K562 (cell line): ENCODE results near the gene FMNL2. TPM values are rescaled to one million over a fixed set of nuclear protein-coding genes. Genes with fewer than 3 reads are reported as not detected.

ENCODE experiments used
- ARHGAP35 ChIP-seq: fragments of 450-650 bp; IDR thresholded peaks from 2 replicates; pipeline ENCODE4 v1.6.1; 2018; ENCODE audit not compliant: partially characterized antibody
- DACH1 ChIP-seq: fragments of 450-650 bp; IDR thresholded peaks from 2 replicates; pipeline ENCODE4 v1.6.1; 2018; ENCODE audit not compliant: partially characterized antibody
- DNMT1 ChIP-seq: fragments of 450-650 bp; IDR thresholded peaks from 2 replicates; pipeline ENCODE4 v1.6.1; 2016; ENCODE audit warnings: antibody characterized with exemption, mild to moderate bottlenecking
- HNRNPK ChIP-seq: fragments of 200-400 bp; formaldehyde crosslinking; IDR thresholded peaks from one replicate; pipeline ENCODE4 v1.6.1; 2018; ENCODE audit warnings: mild to moderate bottlenecking, low read depth, low read length; ENCODE audit not compliant: poor library complexity, severe bottlenecking
- MNT ChIP-seq, 2 experiments: fragments of 450-650 bp; conservative IDR thresholded peaks; 2 replicates each; pipeline ENCODE4 v1.6.1; 2017; ENCODE audit warnings: mild to moderate bottlenecking in 2 of 2, moderate library complexity in 2 of 2
- POLR3A ChIP-seq: IDR thresholded peaks from 2 replicates; pipeline ENCODE4 v1.6.1; 2011; ENCODE audit warnings: borderline replicate concordance, mild to moderate bottlenecking, moderate library complexity; ENCODE audit not compliant: insufficient read length, insufficient read depth; ENCODE audit errors: extremely low read depth
- SRSF7 ChIP-seq: fragments of 200-400 bp; formaldehyde crosslinking; optimal IDR thresholded peaks from 2 replicates; pipeline ENCODE3; 2017; ENCODE audit warnings: mild to moderate bottlenecking, low read depth, low read length
- ZNF277 ChIP-seq: fragments of 250-450 bp; sonication (Bioruptor Pico); IDR thresholded peaks from 2 replicates; pipeline ENCODE4 v1.8.0; 2022; ENCODE audit warnings: inconsistent platforms, mild to moderate bottlenecking, moderate library complexity, borderline replicate concordance
- ZNF609 ChIP-seq: sonication (generic); formaldehyde crosslinking; IDR thresholded peaks from 2 replicates; pipeline ENCODE4 v1.8.1; 2023; ENCODE audit warnings: missing genetic modification reagents, mild to moderate bottlenecking, borderline replicate concordance
- polyA plus RNA-seq, 8 experiments: library from polyadenylated mRNA; depleted of rRNA in 4 of 8; stranded (reverse) in 5 of 8; unstranded in 3 of 8; fragments of >200 nt; fragmentation: Nextera tagmentation in 2 of 8; fragmentation: Illumina TruSeq in 1 of 8; extraction: Ambion mirVana in 2 of 8; extraction: Trizol in 1 of 8; gene quantifications; 2 replicates each; pipeline versions ENCODE4 v1.2.1 to v1.2.3, GENCODE V29; 2011 to 2014; ENCODE audit warnings: inconsistent platforms in 1 of 8, missing spikeins in 1 of 8
- total RNA-seq, 7 experiments: library from RNA; depleted of rRNA in 6 of 7; stranded (reverse); fragments of >200 nt in 6 of 7; fragmentation: Illumina TruSeq in 2 of 7; extraction: Trizol in 2 of 7; gene quantifications; 2 replicates each; pipeline versions ENCODE4 v1.2.1 to v1.2.3, GENCODE V29; 2011 to 2021; ENCODE audit warnings: low replicate concordance in 1 of 7
- TF ChIP-seq, protein P1 (sequence below), 3 experiments: IDR thresholded peaks in 2 of 3; conservative IDR thresholded peaks in 1 of 3; 2 replicates each; pipeline ENCODE4 v1.5.1; 2011 to 2012; ENCODE audit warnings: low read length in 3 of 3, mild to moderate bottlenecking in 3 of 3, control low read depth in 2 of 3, improper control_type of control experiment in 1 of 3, inconsistent platforms in 1 of 3, low read depth in 1 of 3, mixed read lengths in 1 of 3, moderate library complexity in 1 of 3; ENCODE audit not compliant: insufficient read depth in 2 of 3
- TF ChIP-seq, protein P2 (sequence below): fragments of 250-450 bp; sonication (Bioruptor Pico); IDR thresholded peaks from 2 replicates; pipeline ENCODE4 v1.4.0; 2020; ENCODE audit warnings: mild to moderate bottlenecking, moderate library complexity

The FMNL2 gene
- total and polyA plus RNA-seq, 9 of the 15 experiments (the other 6 are each of a cell fraction or from before 2014, with no cell fraction given), result 0.15 to 0.49 (median 0.24) TPM; not detected in 1

DNA sequence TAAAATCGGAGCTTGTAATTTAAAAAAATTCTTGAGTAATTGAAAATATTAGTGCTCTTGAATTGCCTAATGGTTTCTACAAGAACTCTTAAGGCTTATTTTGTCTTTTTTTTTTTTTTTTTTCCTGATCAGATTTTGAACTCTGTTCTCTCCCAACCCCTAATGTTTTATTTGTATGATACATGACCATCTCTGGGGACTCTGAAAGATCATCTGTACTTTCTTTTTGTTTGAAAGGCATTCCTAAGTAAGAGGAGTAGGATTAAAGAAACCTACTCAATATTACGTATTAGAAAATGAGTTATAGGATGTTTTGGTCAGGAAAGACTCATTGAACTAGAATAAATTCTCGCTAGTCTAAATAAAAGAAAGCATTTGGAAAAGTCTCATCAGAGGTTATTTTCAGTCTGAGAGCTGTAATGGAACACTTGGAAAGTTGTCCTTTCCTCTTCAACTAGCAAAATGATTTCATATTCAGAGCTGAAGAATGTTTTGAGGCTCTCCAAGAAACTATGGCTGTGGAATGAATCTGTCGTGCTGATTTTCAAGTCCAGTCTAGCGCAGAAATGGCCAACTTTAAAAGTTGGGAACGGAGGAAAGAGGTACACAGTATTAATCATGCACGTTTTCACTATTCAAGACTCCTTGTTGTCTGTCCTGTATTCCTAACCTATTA is 199.6 kb downstream of the FMNL2 start (continued):
- TF ChIP-seq ZNF277 (CRISPR knock-in tag) (no peak), DNMT1 (no peak), SRSF7 (no peak), MNT (conservative IDR thresholded peaks at IDR 0.05) (no peak), DACH1 (no peak), HNRNPK (no peak), ZNF609 (CRISPR knock-in tag) (no peak), ARHGAP35 (no peak), POLR3A (no peak)
- TF ChIP-seq, protein P1, sequence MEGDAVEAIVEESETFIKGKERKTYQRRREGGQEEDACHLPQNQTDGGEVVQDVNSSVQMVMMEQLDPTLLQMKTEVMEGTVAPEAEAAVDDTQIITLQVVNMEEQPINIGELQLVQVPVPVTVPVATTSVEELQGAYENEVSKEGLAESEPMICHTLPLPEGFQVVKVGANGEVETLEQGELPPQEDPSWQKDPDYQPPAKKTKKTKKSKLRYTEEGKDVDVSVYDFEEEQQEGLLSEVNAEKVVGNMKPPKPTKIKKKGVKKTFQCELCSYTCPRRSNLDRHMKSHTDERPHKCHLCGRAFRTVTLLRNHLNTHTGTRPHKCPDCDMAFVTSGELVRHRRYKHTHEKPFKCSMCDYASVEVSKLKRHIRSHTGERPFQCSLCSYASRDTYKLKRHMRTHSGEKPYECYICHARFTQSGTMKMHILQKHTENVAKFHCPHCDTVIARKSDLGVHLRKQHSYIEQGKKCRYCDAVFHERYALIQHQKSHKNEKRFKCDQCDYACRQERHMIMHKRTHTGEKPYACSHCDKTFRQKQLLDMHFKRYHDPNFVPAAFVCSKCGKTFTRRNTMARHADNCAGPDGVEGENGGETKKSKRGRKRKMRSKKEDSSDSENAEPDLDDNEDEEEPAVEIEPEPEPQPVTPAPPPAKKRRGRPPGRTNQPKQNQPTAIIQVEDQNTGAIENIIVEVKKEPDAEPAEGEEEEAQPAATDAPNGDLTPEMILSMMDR (IDR thresholded peaks at IDR 0.05 in 2 of 3, conservative IDR thresholded peaks at IDR 0.05 in 1 of 3; ENCODE audit: insufficient read depth in 2 of 3, low read depth in 1 of 3, low read length in 3 of 3), result no peak
- TF ChIP-seq, protein P2, sequence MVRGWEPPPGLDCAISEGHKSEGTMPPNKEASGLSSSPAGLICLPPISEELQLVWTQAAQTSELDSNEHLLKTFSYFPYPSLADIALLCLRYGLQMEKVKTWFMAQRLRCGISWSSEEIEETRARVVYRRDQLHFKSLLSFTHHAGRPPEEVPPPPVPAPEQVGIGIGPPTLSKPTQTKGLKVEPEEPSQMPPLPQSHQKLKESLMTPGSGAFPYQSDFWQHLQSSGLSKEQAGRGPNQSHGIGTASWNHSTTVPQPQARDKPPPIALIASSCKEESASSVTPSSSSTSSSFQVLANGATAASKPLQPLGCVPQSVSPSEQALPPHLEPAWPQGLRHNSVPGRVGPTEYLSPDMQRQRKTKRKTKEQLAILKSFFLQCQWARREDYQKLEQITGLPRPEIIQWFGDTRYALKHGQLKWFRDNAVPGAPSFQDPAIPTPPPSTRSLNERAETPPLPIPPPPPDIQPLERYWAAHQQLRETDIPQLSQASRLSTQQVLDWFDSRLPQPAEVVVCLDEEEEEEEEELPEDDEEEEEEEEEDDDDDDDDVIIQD (CRISPR knock-in tag), result no peak
